Cardiac atrium fibroblast (primary cell): Measurements from ENCODE around the gene LAMTOR4. TPM values are rescaled to one million over a fixed set of nuclear protein-coding genes. Genes with fewer than 3 reads are reported as not detected.

Experiments used
- total RNA-seq: library from RNA; depleted of rRNA; stranded (reverse); fragments of >200 nt; gene quantifications from 2 replicates; pipeline ENCODE4 v1.2.3, GENCODE V29; 2015

The LAMTOR4 gene
- total RNA-seq, result 136 and 155 TPM in 2 replicates

DNA sequence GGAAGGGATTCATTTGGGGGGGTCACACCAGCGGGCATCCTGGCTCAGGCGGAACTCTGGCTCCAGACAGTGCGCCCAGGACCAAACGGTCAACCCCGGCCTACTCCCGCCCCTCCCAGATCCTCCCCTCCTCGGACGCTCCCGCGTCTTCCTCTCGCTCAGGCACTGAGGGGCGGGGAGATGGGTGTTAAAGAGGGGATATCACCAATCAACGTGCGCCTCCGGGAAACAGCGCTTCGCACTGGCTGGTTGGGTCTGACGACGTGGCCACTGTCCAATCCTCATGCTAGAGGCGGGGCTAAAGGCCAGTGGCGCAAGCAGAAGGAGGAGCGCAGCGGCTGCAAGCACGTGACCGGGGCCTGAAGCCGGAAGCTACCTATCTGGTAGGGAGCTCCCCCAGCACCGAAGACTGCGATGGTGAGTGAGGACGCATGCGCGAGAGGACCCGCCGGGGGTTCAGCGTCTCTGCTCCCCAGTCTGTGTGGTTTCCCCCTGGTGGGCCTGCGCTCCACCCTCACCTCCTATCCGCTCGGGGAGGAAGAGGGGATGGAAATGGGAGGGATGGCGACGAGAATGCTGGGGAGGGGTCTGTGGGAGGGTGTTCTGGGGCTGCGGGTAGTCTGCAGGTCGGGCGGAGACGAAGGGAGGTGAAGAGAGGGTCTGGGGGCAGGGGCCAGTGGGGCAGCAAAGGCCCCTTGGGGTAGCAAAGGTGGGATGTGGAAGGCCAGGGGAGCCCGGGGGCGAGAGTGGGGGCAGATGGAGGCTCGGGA, at the start of gene LAMTOR4:
Gene LAMTOR4, plus strand, starts transcription at position 360 of the 770 bp plus-strand sequence. Its CDS starts 55 bp downstream, at position 415.

DNA sequence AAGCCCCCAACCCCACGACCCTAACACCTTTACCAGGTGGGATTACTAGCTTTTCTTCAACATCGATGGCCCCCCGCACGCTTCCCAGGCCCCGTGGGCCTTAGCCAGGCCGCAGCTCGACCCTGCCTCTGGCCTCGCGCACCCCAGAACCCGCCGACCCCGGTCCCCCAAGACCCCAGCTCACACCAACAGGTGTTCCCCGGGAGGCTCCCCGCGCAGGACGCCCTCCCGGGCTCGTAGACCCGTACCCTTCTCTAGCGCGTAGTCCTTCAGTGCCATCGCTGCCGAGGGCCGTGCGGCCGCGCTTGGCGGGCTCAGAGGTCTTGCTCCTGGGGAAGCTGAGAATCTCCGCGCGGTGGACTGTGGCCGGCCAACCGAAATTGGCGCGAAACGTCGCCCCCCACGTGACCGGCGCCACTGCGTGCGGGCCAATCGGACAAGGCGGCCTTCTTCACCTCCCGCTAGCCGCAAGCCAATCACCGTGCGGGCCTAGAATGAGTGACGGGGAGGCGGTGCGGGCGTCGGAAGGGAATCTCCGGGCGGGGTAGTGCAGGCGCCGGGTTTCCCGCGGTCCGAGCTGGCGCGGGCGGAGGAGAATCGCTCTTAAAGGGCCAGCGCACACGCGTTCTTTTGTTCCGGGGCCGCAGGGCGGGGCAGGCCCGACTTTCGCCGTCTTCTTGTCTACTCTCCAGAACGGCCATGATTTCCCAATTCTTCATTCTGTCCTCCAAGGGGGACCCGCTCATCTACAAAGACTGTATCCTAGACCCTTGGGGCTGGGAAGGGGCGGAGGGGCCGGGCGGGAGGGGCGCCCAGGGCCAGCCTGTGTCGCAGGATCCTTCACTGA, 47.5 kb upstream of the LAMTOR4 start, which contains the start of the genes AP4M1 and MCM7:
Gene AP4M1, plus strand, starts transcription at position 628 of the 847 bp plus-strand sequence. Its CDS starts 72 bp downstream, at position 700.
Gene MCM7, minus strand, starts transcription at position 382 of the 847 bp plus-strand sequence. Its CDS starts 103 bp downstream, at position 279.

DNA sequence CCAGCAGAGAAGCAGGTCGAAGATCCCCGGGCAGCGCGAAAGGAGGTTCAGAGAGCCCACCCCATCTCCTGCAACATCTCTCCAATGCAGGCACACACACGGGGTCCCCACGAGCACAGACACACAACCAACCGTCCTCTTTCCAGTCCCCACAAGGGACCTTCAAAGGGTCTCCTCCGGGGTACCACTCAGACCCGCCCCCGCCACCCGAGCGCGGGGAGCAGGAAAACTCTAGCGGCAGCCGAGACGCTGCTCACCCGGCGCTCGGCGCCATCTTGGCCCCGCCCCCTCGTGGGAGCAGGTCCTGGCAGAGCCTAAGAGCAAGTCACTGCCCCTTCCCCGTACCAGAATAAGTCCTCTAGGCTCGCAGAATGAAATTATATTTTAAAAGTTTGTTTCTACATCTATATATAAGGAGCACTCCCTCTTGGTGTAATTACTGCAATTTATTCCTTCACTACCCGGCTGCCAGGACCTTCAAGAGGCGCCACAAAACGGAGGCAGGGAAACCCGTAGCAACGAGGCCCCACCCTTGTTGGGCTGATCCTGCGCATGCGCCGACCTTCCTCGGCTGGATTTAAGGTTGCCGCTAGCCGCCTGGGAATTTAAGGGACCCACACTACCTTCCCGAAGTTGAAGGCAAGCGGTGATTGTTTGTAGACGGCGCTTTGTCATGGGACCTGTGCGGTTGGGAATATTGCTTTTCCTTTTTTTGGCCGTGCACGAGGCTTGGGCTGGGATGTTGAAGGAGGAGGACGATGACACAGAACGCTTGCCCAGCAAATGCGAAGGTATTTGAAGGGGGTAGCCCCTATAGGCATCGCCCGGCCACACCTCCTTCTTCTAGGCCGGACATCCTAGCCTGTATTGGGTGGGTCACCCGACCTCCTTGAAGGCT, 29.4 kb upstream of the LAMTOR4 start, which contains the start of the genes CNPY4 and TAF6:
Gene CNPY4, plus strand, starts transcription at position 563 of the 898 bp plus-strand sequence. Its CDS starts 111 bp downstream, at position 674.
Gene TAF6, minus strand, starts transcription at position 287 of the 898 bp plus-strand sequence. CDS start 5,149 bp downstream, outside the sequence.

DNA sequence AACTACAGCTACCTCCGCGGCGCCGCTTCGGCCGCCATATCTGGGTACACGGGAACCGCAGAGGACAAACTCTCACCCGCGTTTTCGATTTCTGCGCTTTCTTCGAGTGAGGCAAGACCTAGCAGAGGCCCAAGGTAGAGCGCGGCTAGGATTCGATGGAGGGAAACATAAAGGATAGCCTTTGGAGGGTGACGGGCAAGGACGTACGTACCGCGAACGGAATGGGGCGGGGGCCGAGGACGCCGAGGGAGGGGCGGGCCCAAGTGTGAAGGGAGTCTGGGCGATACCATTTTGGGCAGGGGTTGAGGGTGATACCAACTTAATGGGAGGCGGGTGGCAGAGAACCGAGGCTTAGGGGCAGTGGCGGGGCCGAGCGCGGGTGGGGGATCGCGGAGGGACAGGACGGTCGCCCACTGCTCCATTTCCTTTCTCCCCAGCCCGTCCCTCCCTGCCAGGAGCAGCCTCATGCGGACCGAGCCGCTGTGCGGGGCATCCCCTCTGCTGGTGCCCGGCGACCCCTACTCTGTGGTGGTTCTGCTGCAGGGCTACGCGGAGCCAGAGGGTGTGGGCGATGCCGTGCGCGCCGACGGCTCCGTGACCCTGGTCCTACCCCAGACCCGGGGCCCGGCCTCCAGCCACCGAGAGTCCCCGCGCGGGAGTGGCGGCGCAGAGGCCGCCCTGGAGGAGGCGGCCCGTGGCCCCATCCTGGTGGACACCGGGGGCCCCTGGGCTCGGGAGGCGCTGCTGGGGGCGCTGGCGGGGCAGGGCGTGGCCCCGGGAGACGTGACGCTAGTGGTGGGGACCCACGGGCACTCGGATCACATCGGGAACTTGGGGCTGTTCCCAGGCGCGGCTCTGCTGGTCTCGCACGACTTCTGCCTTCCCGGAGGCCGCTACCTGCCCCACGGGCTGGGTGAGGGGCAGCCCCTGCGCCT, 21.5 kb upstream of the LAMTOR4 start, which contains the start of gene MBLAC1:
Gene MBLAC1, plus strand, starts transcription at position 37 of the 935 bp plus-strand sequence. Its CDS starts 429 bp downstream, at position 466.

DNA sequence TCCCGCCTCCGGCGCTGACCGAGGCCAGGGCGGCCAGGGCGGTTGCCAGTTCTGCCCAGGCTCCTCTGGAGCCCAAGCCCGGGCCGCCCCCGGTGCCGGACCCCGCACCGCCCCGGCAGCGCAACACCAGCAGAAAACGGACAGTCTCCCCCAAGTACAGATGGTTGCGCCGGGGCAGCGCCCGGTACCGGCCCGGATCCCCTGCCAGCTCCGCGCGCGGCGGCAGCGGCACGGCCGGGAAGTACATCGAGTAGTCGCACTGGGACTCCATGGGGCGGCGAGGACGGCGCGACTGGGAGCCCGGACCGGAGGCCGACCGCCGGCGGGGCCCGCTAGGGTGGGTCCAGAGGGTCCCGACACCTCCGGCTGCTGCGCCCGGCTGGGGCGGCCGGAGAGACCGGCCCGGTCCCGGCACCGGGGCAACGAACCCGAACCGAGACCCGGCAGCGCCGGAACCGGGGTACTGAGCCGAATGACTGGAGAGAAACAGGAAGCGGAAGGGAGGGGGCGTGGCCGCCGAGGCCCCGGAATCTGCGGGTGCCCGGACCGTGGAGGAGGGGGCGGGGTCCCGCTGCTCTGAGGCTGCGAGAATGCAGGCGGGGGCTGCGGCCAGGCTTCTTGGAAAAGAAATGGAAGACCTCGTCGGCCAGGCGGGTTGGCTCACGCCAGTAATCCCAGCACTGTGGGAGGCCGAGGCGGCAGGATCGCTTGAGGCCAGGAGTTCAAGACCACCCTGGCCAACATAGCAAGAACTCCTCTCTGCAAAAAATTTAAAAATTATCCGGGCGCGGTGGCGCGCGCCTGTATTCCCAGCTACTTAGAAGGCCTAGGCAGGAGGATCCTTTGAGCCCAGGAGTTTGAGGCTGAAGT, 9.7 kb downstream of the LAMTOR4 start, which contains the start of gene TRAPPC14:
Gene TRAPPC14, minus strand, starts transcription at position 495 of the 870 bp plus-strand sequence. Its CDS starts 224 bp downstream, at position 271.

DNA sequence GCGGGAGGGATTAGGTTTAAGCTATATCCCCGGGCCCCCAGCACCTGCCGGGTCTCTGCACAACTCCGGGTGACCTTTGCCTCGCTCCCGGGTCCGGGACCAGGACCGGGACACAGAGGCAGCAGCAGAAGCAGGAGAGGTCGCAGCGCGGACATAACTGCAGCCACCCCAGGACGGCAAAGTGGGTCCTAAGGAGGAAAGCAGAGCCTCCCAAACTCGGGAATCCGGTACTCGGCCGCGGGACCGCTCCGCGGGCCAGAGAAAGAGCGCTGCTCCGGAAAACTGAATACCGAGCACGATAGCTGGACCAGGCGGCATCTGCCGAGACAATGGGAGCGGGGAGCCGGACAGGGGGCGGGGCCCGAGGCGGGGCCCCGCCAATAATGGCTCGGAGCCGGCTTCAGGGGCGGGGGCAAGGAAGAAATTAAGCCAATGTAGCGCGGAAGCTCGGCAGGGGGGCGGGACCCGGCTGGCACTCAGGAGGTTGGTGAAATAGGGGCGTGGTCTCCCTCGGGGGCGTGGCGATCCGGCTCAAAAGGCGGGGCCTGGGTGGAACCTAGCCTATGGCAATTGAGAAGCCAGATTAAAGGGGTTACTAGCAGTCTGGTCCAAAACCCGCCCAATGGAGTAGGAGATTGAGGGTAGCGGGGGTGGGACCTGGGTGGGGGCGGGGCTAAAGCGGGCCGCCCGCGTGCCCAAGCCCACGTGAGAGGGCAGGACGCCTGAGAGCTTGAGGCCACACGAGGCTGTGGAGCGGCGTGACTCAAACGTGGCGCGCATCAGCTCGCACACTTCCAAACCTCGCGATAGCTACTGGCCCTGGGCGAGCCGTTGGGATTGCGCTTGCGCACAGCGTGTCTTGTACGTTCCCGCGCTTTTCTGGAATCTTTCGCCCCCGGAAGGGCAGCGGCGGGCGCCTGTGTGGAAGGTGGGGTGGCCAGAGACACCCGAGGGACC, 28.6 kb downstream of the LAMTOR4 start, which contains the start of the genes GPC2 and STAG3:
Gene GPC2, minus strand, starts transcription at position 337 of the 957 bp plus-strand sequence. Its CDS starts 182 bp downstream, at position 155.
Gene STAG3, plus strand, starts transcription at position 874 of the 957 bp plus-strand sequence. CDS start 2,639 bp downstream, outside the sequence.

Other genes starting within 250 kb of the LAMTOR4 start
- 26.5 and 30.5 TPM in 2 replicates for gene TRIM4, start 229.4 kb upstream of the LAMTOR4 start, total RNA-seq
- gene GJC3, start 219.3 kb upstream of the LAMTOR4 start, total RNA-seq, result not detected in 2 replicates
- gene AZGP1, start 172.9 kb upstream of the LAMTOR4 start, total RNA-seq, result not detected in 2 replicates
- gene ZKSCAN1, start 133.3 kb upstream of the LAMTOR4 start, total RNA-seq, result 17.1 and 20.3 TPM in 2 replicates
- 7.2 and 10.5 TPM in 2 replicates for gene ZSCAN21, start 99.1 kb upstream of the LAMTOR4 start, total RNA-seq
- 12.5 and 17.8 TPM in 2 replicates for gene ZNF3, start 67.2 kb upstream of the LAMTOR4 start, total RNA-seq
- gene COPS6, start 59.9 kb upstream of the LAMTOR4 start, total RNA-seq, result 45.8 and 57.2 TPM in 2 replicates
- gene MCM7, start 47.5 kb upstream of the LAMTOR4 start, total RNA-seq, result 26.2 and 34.8 TPM in 2 replicates
- 11.7 and 23.0 TPM in 2 replicates for gene AP4M1, start 47.3 kb upstream of the LAMTOR4 start, total RNA-seq
- gene TAF6, start 29.6 kb upstream of the LAMTOR4 start, total RNA-seq, result 51.4 and 58.5 TPM in 2 replicates
- gene CNPY4, start 29.3 kb upstream of the LAMTOR4 start, total RNA-seq, result 22.0 and 22.9 TPM in 2 replicates
- gene MBLAC1, start 22.0 kb upstream of the LAMTOR4 start, total RNA-seq, result 3.4 and 5.4 TPM in 2 replicates
- gene TRAPPC14, start 9.8 kb downstream of the LAMTOR4 start, total RNA-seq, result 7.3 and 10.5 TPM in 2 replicates
- gene GAL3ST4, start 19.7 kb downstream of the LAMTOR4 start, total RNA-seq, result 3.8 and 4.5 TPM in 2 replicates
- 5.6 TPM in 1 of 2 replicates, not detected in the other for gene GPC2, start 28.5 kb downstream of the LAMTOR4 start, total RNA-seq
- gene STAG3, start 29.0 kb downstream of the LAMTOR4 start, total RNA-seq, result 0.16 and 1.8 TPM in 2 replicates
- gene PVRIG, start 71.0 kb downstream of the LAMTOR4 start, total RNA-seq, result not detected in 2 replicates
- not detected in 2 replicates for gene SPDYE3, start 158.8 kb downstream of the LAMTOR4 start, total RNA-seq
- 13.5 and 19.0 TPM in 2 replicates for gene PILRB, start 209.2 kb downstream of the LAMTOR4 start, total RNA-seq
- 0.32 and 1.1 TPM in 2 replicates for gene PILRA, start 224.6 kb downstream of the LAMTOR4 start, total RNA-seq